Erythroblast (primary cell): Measurements from ENCODE around the gene MTCP1.

Experiments
- DNase-seq, 2 experiments: peaks; one replicate each; lab custom pipeline; 2025; lab: John Stamatoyannopoulos, UW
- GATA1 ChIP-seq: IDR thresholded peaks from 2 replicates; pipeline ENCODE4 v1.6.1; 2011; ENCODE audit warnings: low read depth, mild to moderate bottlenecking, control low read depth, low read length, moderate library complexity
- POLR2A ChIP-seq: IDR thresholded peaks from 2 replicates; pipeline ENCODE4 v1.6.1; 2011; ENCODE audit warnings: mild to moderate bottlenecking, low read length

Gene MTCP1

DNA sequence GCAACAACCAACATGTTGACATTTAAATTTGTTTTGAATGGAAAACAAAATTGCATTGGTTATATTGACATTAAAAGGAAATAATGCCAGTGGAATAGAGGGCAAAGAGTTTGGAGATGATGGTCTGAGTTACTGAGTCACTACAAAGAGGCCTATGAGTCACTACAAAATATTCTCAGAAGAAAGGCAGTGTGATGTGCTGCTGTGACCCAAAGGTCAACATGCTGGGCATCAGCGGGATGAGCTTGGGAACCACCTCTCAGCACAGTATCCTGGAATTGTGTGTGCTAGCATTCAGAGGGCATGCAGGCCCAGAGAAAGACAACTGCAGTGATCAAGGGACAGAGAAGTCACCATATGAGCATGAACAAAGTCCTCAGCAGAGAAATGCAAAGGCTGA is 2.8 kb downstream of the MTCP1 start:
- TF ChIP-seq GATA1 (no peak), POLR2A (no peak)
- peak in 1 of 2 experiments; percentile 2 for DNase-seq

DNA sequence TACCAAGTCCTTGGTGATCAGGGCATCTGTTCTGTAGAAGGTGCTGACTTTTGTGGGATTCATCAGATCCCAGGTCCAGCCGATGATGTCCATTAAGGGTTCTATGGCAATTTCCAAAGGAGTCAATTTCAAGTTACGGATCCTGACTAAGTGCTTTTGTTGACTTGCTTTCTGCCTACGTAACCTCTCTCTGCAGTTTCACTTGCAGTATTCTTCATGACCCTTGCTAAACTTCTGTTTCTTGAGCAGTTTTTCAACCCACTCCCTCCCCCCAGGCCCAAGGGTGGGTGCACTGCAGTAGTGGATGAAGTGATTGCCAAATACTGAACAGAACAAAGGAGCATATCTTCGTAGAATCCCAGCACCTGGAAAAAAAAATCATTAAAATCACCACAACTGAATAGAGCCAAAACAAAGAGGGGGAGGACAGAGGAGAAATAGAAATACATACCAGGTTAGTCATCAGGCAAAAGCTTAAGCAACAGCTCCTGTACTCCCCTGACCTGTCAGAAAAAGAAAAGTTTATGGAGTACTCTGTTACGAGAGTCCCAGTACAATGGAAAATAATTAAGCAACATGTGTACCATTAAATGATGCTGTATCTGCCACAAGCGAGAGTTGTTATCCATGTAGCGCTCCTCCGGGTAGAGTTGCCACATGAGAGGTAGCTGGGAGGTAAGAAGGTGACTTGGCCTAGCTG is 5.8 kb downstream of the MTCP1 start:
- TF ChIP-seq POLR2A (no peak), GATA1 (no peak)
- no peak for DNase-seq

DNA sequence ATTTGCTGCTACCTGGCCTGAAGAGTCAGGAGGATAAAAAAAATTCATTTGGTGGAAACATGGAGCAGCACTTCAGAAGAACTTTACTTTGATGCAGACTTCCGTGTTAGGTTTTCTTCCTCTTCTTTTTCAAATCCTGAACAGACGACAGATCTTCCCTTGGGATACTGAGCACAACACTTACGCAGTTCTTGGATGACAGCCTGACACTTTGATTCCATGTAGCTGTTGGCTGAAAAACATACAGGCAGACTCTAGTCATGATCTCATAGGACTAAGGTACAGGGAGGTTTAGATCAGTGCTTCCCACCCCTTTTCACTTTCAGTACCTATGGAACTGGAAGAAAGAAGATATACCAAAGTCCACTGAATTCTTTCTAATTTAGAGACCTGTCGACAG is 9.2 kb downstream of the MTCP1 start:
- no peak for TF ChIP-seq POLR2A
- TF ChIP-seq GATA1: no peak
- DNase-seq: no peak

DNA sequence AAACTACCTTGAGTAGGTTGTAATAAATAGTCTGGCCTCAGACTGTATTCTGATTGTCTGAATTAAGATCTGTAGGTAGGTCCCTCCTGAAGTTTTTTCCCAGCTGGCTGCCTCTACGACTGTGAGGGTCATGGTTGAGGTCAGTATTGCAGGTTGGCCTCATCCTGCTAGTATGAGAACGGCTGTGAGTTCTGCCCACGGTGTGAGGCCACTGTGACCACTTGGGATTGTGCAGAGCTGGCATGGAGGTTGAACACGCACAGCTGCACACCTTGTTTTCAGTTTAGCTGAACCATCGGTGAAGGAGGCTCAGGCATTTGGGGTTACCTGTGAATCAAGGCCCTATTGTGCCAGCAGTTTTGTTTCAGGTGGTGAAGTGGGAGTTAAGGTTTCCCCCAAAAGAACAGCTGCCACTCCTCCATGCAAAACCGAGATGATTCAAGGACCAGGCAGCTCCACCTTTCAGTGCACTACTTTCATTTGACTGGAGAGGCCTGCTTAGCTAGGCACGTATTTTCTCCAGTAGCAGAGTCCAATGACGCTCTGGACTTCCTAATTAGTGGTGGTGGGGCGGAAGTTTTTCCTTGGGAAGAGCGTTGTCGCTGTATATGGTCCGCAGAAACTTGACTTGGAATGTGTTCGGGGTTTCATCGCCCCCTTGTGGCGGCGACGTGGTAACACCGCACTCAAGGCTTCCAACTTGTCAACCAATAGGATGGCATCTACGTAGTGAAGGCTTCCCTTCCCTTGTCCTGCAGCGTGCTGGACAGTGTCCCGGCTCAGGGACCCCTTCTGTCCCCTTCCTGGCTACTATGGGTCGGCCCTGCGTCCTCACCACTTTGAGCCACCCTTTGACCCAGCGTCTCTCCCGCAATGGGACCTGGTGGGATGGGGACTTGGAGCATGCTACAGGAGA is 13.8 kb downstream of the MTCP1 start:
- TF ChIP-seq GATA1: no peak
- no peak for TF ChIP-seq POLR2A
- peak; percentile 69 to 83 for DNase-seq

DNA sequence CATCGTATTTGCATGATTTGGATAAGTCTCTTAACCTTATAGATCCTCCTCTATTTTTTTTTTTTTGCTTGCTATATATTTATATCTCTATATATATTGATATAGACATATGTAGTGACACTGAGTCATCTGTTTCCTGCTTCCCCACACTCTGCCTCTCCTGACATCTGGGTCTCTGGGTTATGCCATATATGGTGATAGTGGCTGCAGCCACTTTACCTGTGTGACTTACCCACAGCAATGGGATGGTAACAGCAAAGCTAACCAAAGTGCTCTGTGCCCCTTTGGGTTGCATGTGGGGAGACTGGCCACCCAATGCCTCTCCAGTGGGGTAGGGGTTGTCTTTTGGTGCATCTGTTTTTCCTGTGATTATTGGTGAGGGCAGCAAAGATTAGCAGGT is 14.5 kb downstream of the MTCP1 start:
- no peak for DNase-seq
- TF ChIP-seq GATA1 (no peak), POLR2A (no peak)

DNA sequence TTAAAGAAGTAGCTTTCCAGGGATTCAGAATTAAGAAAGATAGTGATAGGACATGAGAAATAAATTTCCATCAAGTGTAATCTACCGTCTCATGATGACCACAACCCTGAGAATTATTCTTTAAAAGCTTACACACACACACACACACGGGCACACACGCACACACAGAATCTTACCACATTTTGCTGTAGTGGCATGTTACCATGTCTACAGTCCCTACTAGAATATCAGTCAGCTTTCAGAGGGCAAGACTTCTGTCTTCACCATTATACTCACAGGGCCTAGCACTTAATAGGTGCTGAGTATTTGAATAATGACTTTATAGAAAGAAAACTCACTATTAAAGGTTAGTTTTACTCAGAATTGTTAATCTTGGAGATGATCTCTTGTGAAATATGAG is 15.4 kb downstream of the MTCP1 start:
- TF ChIP-seq GATA1 (no peak), POLR2A (no peak)
- no peak for DNase-seq

DNA sequence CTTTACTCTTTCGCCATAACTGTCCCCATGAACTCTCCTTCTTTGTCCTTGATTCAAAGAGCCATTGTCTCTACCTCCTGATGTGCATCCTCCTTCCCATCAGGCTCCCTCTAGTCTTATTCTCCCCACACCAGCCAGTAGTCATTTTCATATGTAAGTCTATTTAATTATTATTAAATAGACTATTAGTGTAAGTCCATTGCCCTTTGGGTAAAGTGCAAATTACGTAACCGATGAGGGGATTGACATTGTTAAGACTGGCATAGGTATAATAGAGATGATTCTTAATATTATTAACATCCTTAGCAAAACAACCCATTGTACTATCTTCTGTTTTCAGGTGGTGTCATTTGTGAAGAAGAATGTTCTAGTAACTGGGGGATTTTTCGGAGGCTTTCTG is 16.7 kb downstream of the MTCP1 start:
- DNase-seq: no peak
- TF ChIP-seq GATA1 (no peak), POLR2A (no peak)

DNA sequence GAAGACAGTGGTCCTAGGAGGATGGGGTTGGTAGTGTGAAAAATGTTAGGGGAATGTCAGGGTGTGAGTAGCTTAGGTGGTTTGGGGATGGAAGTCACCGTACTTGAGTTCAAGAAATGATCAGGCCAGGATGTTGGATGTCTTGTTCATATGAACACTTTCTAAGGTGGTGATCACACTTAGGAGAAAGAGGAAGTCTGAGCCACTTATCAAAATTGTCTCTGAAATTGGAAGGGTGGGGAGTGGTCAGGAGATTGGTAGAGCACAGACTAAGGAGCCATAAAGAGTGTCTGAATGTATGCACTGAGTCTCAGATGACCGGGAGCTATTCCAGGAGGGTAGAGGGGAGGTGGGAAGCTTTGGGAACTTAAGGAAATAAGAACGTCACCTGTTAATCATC is 17.3 kb downstream of the MTCP1 start:
- TF ChIP-seq GATA1: no peak
- TF ChIP-seq POLR2A: no peak
- no peak for DNase-seq

DNA sequence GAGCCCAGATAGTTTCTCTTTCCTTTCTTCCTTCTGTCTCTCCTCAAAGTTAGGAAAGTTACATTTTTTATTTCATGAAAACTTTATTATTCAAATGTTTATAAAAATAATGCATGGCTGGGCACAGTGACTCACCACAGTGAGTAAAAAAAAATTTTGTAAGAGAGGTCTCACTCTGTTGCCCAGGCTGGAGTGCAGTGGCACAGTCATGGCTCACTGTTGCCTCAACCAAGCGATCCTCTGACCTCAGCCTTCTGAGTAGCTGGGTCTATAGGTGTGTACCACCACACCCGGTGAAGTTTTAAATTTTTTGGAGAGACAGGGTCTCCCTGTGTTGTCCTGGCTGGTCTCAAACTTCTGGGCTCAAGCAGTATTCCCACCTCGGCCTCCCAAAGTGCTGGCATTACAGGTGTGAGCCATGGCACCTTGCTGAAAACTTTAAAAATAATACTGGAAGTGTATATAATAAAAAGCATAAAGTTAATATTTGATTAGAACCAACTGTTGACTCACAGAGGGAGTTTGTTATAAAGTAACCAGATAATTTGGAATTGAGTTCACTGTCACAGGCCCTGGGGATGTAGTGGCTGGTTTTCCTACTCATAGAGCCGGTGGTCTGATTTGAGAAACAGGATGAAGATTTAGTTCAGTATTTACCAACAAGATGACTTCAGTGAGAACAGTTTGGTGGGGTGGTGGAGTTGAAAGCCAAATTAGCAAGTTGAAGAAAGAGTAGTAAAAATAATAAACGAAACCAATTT is 18.0 kb downstream of the MTCP1 start:
- no peak for TF ChIP-seq GATA1
- DNase-seq: no peak

DNA sequence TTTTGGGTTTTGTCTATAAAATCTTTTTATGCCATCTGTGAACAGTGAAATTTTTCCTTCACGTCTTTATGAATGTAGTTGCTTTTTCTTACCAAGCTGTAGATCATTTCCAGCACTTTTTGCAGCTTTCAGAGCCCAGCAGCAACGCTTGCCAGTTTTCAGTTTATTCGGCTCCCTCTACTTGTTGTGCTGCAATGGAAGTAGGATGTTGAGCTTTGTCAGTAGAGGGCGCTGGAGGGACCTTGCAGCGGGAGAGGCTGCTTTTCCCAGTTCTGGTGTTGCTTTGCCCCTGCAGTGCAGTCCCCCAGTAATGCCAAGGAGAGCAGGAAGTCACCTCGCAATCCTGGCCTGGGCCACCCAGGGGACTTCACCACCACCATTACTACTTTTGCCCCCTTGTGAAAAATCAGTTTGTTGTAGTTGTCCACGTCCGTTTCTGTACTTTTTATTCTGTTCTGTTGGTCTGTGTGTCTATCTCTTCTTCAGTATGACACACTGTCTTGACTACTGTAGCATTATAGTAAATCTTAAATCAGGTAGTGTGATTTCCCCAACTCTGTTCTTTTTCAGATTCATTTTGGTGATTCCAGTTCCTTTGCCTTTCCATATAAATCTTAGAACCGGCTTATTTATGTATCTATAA is 21.8 kb downstream of the MTCP1 start:
- TF ChIP-seq GATA1 (no peak), POLR2A (no peak)
- peak; percentile 69 to 79 for DNase-seq

DNA sequence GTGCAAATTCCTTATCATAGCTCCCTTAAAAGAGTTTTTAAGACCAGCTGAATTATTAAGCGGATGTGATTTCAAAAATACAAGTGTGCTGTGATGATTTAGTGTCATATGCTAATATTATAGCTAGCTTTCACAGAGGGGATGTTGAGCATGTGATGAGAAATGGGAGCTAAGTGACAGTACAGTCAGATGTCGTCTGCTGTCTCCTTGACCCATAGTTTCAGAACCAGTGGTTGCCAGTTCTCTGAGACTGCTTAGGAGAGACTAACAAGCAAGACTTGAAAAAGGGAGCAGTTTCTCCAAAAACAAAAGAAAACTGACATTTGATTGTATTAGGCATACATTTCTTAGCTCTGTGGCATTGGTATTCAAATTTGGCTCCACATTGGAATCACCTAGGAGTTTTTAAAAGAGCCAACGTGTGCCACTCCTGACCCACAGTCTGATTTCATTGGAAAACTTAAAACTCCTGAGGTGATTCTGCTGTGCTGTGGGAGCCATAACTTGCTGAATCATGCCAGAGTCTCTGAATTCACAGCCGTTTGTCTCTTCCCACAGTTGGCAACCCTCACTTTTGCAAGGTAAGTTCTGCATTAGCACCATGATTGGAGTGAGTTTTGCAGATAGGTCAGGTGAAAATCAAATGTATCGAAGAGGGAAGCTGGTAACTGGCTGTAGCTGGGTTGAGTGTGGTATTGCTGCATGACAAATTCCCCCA is 24.0 kb downstream of the MTCP1 start:
- TF ChIP-seq POLR2A (no peak), GATA1 (no peak)
- DNase-seq: no peak

DNA sequence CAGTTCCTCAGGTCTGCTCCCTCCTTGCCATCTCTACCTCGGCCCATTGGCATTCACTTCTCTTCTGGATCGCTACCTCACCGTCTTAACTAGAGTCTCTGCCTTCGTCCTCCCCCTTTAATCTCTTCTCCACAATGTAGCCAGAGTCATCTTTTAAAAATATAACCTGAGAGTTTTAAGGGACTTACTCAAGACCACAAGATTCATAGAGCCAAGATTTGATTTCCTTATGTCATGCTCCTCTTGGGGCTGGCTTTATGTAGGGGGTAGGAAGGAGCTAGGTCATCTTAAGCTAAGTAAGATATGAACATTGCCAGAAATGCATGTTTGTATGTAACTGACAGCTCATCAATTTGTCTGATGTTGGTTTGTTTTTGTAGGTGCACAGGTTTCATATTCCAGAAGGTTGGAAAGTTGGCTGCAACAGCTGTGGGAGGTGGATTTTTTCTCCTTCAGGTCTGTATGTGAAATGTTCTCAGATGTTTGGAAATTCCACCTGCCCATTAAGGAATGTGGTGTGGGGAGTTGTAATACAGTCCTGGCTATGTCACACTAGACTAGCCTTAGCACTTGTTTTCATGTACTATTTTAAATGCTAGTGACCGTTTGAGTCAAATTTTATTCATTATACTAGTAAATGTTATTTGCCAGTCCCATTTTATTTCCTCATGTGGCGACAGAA is 24.7 kb downstream of the MTCP1 start:
- TF ChIP-seq GATA1: no peak
- TF ChIP-seq POLR2A: no peak
- DNase-seq: no peak
